T-cell (primary cell): ENCODE results near the gene LIN28A. TPM values are rescaled to one million over a fixed set of nuclear protein-coding genes. Genes with fewer than 3 reads are reported as not detected.

Source experiments
- ATAC-seq, 4 experiments: fragments of 200-7000 bp in 3 of 4; fragments of 150-1000 bp in 1 of 4; cut with Tn5 transposase; replicated peaks in 1 of 4; 1 replicate in 3 of 4; 2 replicates in 1 of 4; pipeline ENCODE4 v1.10.0; 2021; ENCODE audit warnings: moderate library complexity in 3 of 4, mild to moderate bottlenecking in 2 of 4, moderate number of reproducible peaks in 1 of 4
- CTCF ChIA-PET, 2 donors: fragments of 300-600 bp; sonication (Branson Sonifier 250); formaldehyde crosslinking; loops; one replicate each; lab custom pipeline; 2022; ENCODE audit warnings: antibody characterized with exemption in 2 of 2; lab: Charles Lee
- POLR2A ChIA-PET, 2 donors: fragments of 300-600 bp; sonication (Branson Sonifier 250); formaldehyde crosslinking; loops; one replicate each; lab custom pipeline; 2022; ENCODE audit warnings: antibody characterized with exemption in 2 of 2; lab: Charles Lee
- DNase-seq, 35 experiments: peaks; one replicate each; pipeline versions ENCODE4 v3.0.0 to v3.0.0-alpha.2; 2013 to 2023
- H3K27ac ChIP-seq: one replicate; pipeline ENCODE4 v1.5.1; 2013; ENCODE audit warnings: low read length
- H3K27me3 ChIP-seq, 2 experiments: replicated peaks in 1 of 2; 1 replicate in 1 of 2; 2 replicates in 1 of 2; pipeline versions ENCODE4 v1.6.1 to v1.7.0; 2013; ENCODE audit warnings: low read length in 1 of 2, mixed read lengths in 1 of 2; ENCODE audit not compliant: control insufficient read depth in 2 of 2, insufficient read depth in 2 of 2; ENCODE audit errors: extremely low read depth in 1 of 2
- H3K36me3 ChIP-seq, 2 donors: 1 replicate in 1 of 2; 2 replicates in 1 of 2; pipeline versions ENCODE4 v1.6.1 to v1.7.0; 2013; ENCODE audit warnings: low read length in 1 of 2; ENCODE audit not compliant: control insufficient read depth in 2 of 2, insufficient read depth in 1 of 2; ENCODE audit errors: extremely low read depth in 1 of 2
- H3K4me1 ChIP-seq, 2 experiments: 1 replicate in 1 of 2; 2 replicates in 1 of 2; pipeline versions ENCODE4 v1.6.1 to v1.7.0; 2013; ENCODE audit warnings: low read length in 2 of 2, mixed read lengths in 1 of 2; ENCODE audit not compliant: insufficient read depth in 2 of 2, control insufficient read depth in 1 of 2; ENCODE audit errors: extremely low read depth in 1 of 2
- H3K4me3 ChIP-seq, 2 donors: 1 replicate in 1 of 2; 2 replicates in 1 of 2; pipeline versions ENCODE4 v1.5.1 to v1.7.0; 2013; ENCODE audit warnings: mild to moderate bottlenecking in 2 of 2, low read length in 1 of 2, moderate library complexity in 1 of 2; ENCODE audit not compliant: control insufficient read depth in 1 of 2; ENCODE audit errors: extremely low read depth in 1 of 2
- H3K9me3 ChIP-seq: 2 replicates; pipeline ENCODE4 v1.7.0; 2013
- H3K27ac Mint-ChIP-seq, 2 donors: one replicate each; pipeline ENCODE4 v1.8.0; 2020 to 2021; ENCODE audit warnings: mild to moderate bottlenecking in 2 of 2, mixed read lengths in 2 of 2
- H3K27me3 Mint-ChIP-seq, 2 donors: one replicate each; pipeline ENCODE4 v1.8.0; 2021 to 2022; ENCODE audit warnings: mixed read lengths in 2 of 2
- H3K36me3 Mint-ChIP-seq: one replicate; pipeline ENCODE4 v1.8.0; 2021; ENCODE audit warnings: mixed read lengths
- H3K4me1 Mint-ChIP-seq, 3 donors: one replicate each; pipeline ENCODE4 v1.8.0; 2020 to 2022; ENCODE audit warnings: mixed read lengths in 3 of 3, mild to moderate bottlenecking in 1 of 3
- H3K4me3 Mint-ChIP-seq, 3 donors: one replicate each; pipeline ENCODE4 v1.8.0; 2020 to 2022; ENCODE audit warnings: mild to moderate bottlenecking in 3 of 3, mixed read lengths in 3 of 3, moderate library complexity in 3 of 3
- H3K9me3 Mint-ChIP-seq, 3 donors: one replicate each; pipeline ENCODE4 v1.8.0; 2020 to 2022; ENCODE audit warnings: mixed read lengths in 3 of 3
- WGBS: methylation state at CpG from one replicate; pipeline ENCODE4 v1.1.5; 2013; ENCODE audit warnings: missing lambda C conversion rate; ENCODE audit not compliant: insufficient coverage; 5-methylcytosine and 5-hydroxymethylcytosine counted together
- total RNA-seq, 35 experiments: library from RNA in 6 of 35; stranded (reverse) in 6 of 35; fragments of 120-200 nt in 1 of 35; gene quantifications; one replicate each; pipeline versions ENCODE4 v1.2.1 to v1.2.4 and lab custom pipeline; 2013 to 2026

The LIN28A gene
- total RNA-seq, 5 donors from 2014 or later (not counting 1 experiment from before 2014, with no cell fraction given), result 0.95 to 1.3 (median 1.1) TPM; not detected in 2

DNA sequence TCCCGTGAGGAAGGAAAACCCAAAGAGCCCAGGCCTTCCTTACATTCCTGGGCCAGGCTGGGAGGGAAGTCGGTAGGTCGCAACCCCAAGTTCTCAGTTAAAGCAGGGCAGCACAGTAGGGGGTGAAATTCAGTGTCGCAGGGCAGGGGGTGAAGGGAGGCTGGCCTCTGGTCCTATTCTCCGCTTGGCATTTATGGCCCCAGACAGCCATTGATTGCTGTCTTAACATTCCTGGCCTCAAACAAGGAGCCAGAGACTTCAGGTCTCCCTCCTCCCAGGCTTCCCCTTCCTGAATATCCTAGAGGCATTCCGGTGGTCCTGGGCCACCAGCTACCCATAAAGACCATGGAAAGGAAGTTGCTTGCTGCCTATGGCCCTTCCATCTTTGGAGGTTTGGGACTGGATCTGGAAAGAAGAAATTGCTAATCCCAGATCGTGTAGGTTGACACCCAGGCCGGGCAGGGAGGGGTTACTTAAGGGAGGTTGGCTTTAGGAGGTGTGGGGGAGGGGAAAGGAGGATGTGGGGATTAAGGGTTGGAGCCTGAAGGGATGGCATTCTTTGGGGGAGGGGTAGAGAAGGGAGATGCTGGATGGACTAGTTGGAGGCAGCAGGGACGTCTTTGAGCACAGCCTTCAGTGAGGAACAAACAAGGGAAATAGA is 1.7 kb downstream of the LIN28A start:
- ATAC-seq (no peak), DNase-seq (no peak)
- H3K27ac Mint-ChIP-seq, result no peak overlapping the region
- POLR2A ChIA-PET, result no interaction called here
- H3K36me3 ChIP-seq, result no peaks in the 10 kb centered on the region
- 38% methylated on average over 6 of the region's 9 CpGs for WGBS
- H3K9me3 Mint-ChIP-seq, result no peaks in the 10 kb centered on the region
- H3K27ac ChIP-seq, result no peak overlapping the region
- no peak overlapping the region for H3K4me3 ChIP-seq
- CTCF ChIA-PET, result interaction anchor here in 1 of 2 donors (0.6 kb wide), 1 partner anchor 308 kb away, joined by 3 read pairs; no protein-coding TSS in a partner anchor
- peaks cover 27 to 37% (median 29%) of the 10 kb centered on the region in 3 donors for H3K4me1 Mint-ChIP-seq
- H3K4me1 ChIP-seq, result peaks cover 15 to 35% of the 10 kb centered on the region in 2 experiments
- no peak overlapping the region for H3K4me3 Mint-ChIP-seq
- H3K27me3 ChIP-seq, result peaks cover 10 to 62% of the 10 kb centered on the region in 2 experiments
- H3K27me3 Mint-ChIP-seq, result peaks cover 34 to 65% of the 10 kb centered on the region in 2 donors
- H3K9me3 ChIP-seq, result no peaks in the 10 kb centered on the region
- no peaks in the 10 kb centered on the region for H3K36me3 Mint-ChIP-seq

GRCh38 chr1:26413031-26413430 is 2.4 kb downstream of the LIN28A start:
- Mint-ChIP-seq H3K27me3 (peaks cover 34 to 65% of the 10 kb centered on the region in 2 donors), H3K4me3 (no peak overlapping the region), H3K36me3 (no peaks in the 10 kb centered on the region), H3K4me1 (peaks cover 27 to 37% (median 29%) of the 10 kb centered on the region in 3 donors), H3K9me3 (no peaks in the 10 kb centered on the region), H3K27ac (no peak overlapping the region)
- WGBS, result no CpG with 5 or more reads among the region's 1 CpG
- Histone ChIP-seq H3K9me3 (no peaks in the 10 kb centered on the region), H3K27me3 (peaks cover 10 to 59% of the 10 kb centered on the region in 2 experiments), H3K36me3 (no peaks in the 10 kb centered on the region), H3K4me1 (peaks cover 15 to 35% of the 10 kb centered on the region in 2 experiments), H3K27ac (no peak overlapping the region), H3K4me3 (no peak overlapping the region)
- POLR2A ChIA-PET, result interaction anchor here in 1 of 2 donors (0.6 kb wide), 1 partner anchor 102 kb away, joined by 4 read pairs; no protein-coding TSS in a partner anchor
- CTCF ChIA-PET, result interaction anchor here in 1 of 2 donors (0.6 to 0.7 kb wide), 2 partner anchors 307 to 509 kb away, joined by 3 to 7 read pairs; no protein-coding TSS in a partner anchor
- no peak for ATAC-seq
- DNase-seq, result no peak

DNA sequence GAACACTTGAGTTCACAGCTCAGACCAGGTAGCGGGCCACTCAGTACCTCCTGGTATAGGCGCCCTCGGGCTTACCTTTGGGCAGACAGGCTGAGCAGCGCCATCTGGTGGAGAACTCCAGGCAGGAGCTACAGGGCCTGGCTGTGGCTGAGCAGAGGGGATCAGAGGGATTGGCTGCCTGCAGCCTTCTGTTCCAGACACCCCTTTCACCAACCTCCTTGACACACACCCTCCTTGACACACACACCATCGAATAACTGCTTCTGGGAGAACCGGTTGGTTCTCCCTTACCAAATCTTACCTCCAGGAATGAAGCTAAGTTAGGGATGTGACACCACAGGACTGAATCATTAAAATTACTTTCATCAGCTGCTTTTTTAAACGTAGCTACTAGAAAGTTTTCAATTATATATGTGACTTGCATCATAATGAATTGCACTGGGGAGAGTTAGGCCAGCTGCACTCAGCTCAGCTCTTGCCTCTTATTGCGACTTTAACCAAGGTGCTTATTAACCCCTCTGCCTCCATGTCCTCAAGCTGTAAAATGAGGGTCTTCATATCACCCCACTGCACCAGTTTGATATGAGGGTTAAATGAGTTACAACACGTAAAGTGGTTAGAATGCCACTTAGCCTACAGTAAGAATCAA is 6.6 kb downstream of the LIN28A start:
- ChIA-PET CTCF (interaction anchor here (0.5 to 1.7 kb wide), 35 partner anchors 10 to 763 kb away, joined by 3 to 14 read pairs (median 4); partner anchors contain the start of genes CEP85 (in 2 of the 2), ZNF593 (in 2 of the 2) and DHDDS (in 1 of the 2)), POLR2A (no interaction called here)
- H3K4me1 Mint-ChIP-seq, result peaks cover 0 to 9% (median 5%) of the 10 kb centered on the region in 3 donors
- ATAC-seq, result peak; percentile 98 to 100 (median 100)
- H3K9me3 ChIP-seq, result no peaks in the 10 kb centered on the region
- H3K36me3 Mint-ChIP-seq, result no peaks in the 10 kb centered on the region
- peaks cover 10 to 25% of the 10 kb centered on the region in 2 experiments for H3K27me3 ChIP-seq
- no peak overlapping the region for H3K4me3 Mint-ChIP-seq
- 8% methylated on average over 6 of the region's 9 CpGs for WGBS
- peak; percentile 54 to 90 (median 80) for DNase-seq
- H3K27me3 Mint-ChIP-seq, result peaks cover 12 to 32% of the 10 kb centered on the region in 2 donors
- no peaks in the 10 kb centered on the region for H3K4me1 ChIP-seq
- no peaks in the 10 kb centered on the region for H3K36me3 ChIP-seq
- H3K27ac ChIP-seq, result no peak overlapping the region
- no peak overlapping the region for H3K27ac Mint-ChIP-seq
- no peaks in the 10 kb centered on the region for H3K9me3 Mint-ChIP-seq
- no peak overlapping the region for H3K4me3 ChIP-seq

DNA sequence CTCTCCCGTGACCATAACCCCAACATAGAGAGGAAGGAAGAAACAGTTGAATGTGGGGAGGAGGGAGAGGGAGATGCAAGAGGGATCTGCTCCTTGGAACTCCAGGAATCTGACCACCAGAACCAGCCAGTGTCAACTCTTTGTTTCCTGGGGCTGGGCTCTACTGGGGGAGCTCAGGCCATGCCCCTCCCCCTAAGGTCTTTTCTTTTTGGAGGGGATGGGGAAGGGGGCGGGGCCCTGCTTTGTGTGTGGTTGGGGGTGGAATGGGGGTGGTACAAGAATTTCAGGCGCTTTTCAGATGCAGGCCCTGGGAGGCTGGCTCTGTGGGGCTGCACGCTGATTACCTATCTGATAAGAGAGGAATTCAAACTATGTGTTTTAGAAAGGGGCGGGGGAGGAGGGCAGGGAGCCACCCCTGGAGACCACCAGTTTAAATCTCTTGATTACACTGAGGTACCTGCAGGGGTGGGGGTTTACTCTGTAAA is 8.3 kb downstream of the LIN28A start:
- CTCF ChIA-PET, result interaction anchor here in 1 of 2 donors (1.0 kb wide), 1 partner anchor 26 kb away, joined by 4 read pairs; no protein-coding TSS in a partner anchor
- WGBS, result 100% methylated on average over 1 of the region's 5 CpGs
- no peak overlapping the region for H3K4me3 Mint-ChIP-seq
- no peaks in the 10 kb centered on the region for H3K4me1 ChIP-seq
- POLR2A ChIA-PET, result no interaction called here
- no peaks in the 10 kb centered on the region for H3K9me3 ChIP-seq
- peaks cover 0 to 18% of the 10 kb centered on the region in 2 donors for H3K27me3 Mint-ChIP-seq
- H3K27ac Mint-ChIP-seq, result no peak overlapping the region
- no peaks in the 10 kb centered on the region for H3K9me3 Mint-ChIP-seq
- H3K27me3 ChIP-seq, result peaks cover 5 to 15% of the 10 kb centered on the region in 2 experiments
- no peak overlapping the region for H3K4me3 ChIP-seq
- H3K4me1 Mint-ChIP-seq, result peaks cover 0 to 3% (median 0%) of the 10 kb centered on the region in 3 donors
- H3K36me3 Mint-ChIP-seq, result no peaks in the 10 kb centered on the region
- no peak for DNase-seq
- no peak overlapping the region for H3K27ac ChIP-seq
- ATAC-seq, result no peak
- H3K36me3 ChIP-seq, result no peaks in the 10 kb centered on the region

GRCh38 chr1:26419494-26419893 is 8.9 kb downstream of the LIN28A start:
- CTCF ChIA-PET, result interaction anchor here in 1 of 2 donors (1.0 kb wide), 1 partner anchor 26 kb away, joined by 4 read pairs; no protein-coding TSS in a partner anchor
- Mint-ChIP-seq H3K9me3 (no peaks in the 10 kb centered on the region), H3K27ac (no peak overlapping the region), H3K27me3 (peaks cover 0 to 12% of the 10 kb centered on the region in 2 donors), H3K36me3 (no peaks in the 10 kb centered on the region), H3K4me1 (peaks cover 0 to 3% (median 0%) of the 10 kb centered on the region in 3 donors), H3K4me3 (no peak overlapping the region)
- peaks cover 4 to 14% of the 10 kb centered on the region in 2 experiments for H3K27me3 ChIP-seq
- ATAC-seq (no peak), DNase-seq (no peak)
- no peaks in the 10 kb centered on the region for H3K9me3 ChIP-seq
- no peak overlapping the region for H3K4me3 ChIP-seq
- no peak overlapping the region for H3K27ac ChIP-seq
- H3K36me3 ChIP-seq, result no peaks in the 10 kb centered on the region
- no peaks in the 10 kb centered on the region for H3K4me1 ChIP-seq
- no CpG with 5 or more reads among the region's 2 CpGs for WGBS
- POLR2A ChIA-PET, result no interaction called here

DNA sequence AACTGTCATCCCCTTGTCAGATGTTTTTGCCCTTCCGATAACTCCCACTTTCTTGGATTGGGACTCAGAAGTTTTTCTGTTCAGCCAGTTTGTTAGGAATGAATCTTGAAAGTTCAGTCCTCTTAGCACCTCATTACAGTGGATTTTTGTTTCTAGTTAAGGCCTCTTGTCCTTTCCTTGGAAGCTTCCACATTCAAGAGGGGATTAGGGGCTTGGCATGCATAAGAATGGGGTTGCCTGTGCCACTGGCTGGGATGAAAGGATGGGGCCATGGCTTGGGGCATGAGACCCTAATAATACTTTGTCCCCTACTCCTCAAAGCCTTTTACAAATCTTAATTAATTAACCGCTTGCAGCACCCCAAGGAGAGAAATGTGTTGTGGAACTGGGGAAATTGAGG is 19.1 kb downstream of the LIN28A start:
- no peak for DNase-seq

More for the DNA sequence above, 19.1 kb downstream of the LIN28A start:
- ATAC-seq, result no peak
- no peak overlapping the region for H3K27ac ChIP-seq
- POLR2A ChIA-PET, result interaction anchor here (0.5 to 0.6 kb wide), 4 partner anchors 32 to 936 kb away, joined by 3 to 9 read pairs (median 3); no protein-coding TSS in a partner anchor
- peaks cover 9% of the 10 kb centered on the region for H3K36me3 Mint-ChIP-seq
- H3K4me3 Mint-ChIP-seq, result no peak overlapping the region
- no peak overlapping the region for H3K27ac Mint-ChIP-seq
- H3K4me1 Mint-ChIP-seq, result peaks cover 19 to 24% (median 21%) of the 10 kb centered on the region in 3 donors
- no CpG with 5 or more reads among the region's 2 CpGs for WGBS
- no peak overlapping the region for H3K4me3 ChIP-seq
- no peaks in the 10 kb centered on the region for H3K9me3 Mint-ChIP-seq
- no peaks in the 10 kb centered on the region for H3K36me3 ChIP-seq
- CTCF ChIA-PET, result interaction anchor here in 1 of 2 donors (0.7 to 1.4 kb wide), 3 partner anchors 12 to 404 kb away, joined by 3 to 4 read pairs (median 3); partner anchors contain the start of gene HMGN2
- H3K9me3 ChIP-seq, result no peaks in the 10 kb centered on the region
- peaks cover 0 to 18% of the 10 kb centered on the region in 2 experiments for H3K27me3 ChIP-seq
- H3K4me1 ChIP-seq, result peaks cover 7 to 23% of the 10 kb centered on the region in 2 experiments
- H3K27me3 Mint-ChIP-seq, result peaks cover 5 to 14% of the 10 kb centered on the region in 2 donors
